ENCODE measurements around the gene LPP. TPM values are rescaled to one million over a fixed set of nuclear protein-coding genes. Genes with fewer than 3 reads are reported as not detected.
"Not testable (repeated sequence)": the region's sequence is repeated elsewhere in the genome, so short reads cannot be mapped to it uniquely, and the experiment has no call there.

LPP gene, protein sequence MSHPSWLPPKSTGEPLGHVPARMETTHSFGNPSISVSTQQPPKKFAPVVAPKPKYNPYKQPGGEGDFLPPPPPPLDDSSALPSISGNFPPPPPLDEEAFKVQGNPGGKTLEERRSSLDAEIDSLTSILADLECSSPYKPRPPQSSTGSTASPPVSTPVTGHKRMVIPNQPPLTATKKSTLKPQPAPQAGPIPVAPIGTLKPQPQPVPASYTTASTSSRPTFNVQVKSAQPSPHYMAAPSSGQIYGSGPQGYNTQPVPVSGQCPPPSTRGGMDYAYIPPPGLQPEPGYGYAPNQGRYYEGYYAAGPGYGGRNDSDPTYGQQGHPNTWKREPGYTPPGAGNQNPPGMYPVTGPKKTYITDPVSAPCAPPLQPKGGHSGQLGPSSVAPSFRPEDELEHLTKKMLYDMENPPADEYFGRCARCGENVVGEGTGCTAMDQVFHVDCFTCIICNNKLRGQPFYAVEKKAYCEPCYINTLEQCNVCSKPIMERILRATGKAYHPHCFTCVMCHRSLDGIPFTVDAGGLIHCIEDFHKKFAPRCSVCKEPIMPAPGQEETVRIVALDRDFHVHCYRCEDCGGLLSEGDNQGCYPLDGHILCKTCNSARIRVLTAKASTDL
- total RNA-seq = 560 TPM

DNA sequence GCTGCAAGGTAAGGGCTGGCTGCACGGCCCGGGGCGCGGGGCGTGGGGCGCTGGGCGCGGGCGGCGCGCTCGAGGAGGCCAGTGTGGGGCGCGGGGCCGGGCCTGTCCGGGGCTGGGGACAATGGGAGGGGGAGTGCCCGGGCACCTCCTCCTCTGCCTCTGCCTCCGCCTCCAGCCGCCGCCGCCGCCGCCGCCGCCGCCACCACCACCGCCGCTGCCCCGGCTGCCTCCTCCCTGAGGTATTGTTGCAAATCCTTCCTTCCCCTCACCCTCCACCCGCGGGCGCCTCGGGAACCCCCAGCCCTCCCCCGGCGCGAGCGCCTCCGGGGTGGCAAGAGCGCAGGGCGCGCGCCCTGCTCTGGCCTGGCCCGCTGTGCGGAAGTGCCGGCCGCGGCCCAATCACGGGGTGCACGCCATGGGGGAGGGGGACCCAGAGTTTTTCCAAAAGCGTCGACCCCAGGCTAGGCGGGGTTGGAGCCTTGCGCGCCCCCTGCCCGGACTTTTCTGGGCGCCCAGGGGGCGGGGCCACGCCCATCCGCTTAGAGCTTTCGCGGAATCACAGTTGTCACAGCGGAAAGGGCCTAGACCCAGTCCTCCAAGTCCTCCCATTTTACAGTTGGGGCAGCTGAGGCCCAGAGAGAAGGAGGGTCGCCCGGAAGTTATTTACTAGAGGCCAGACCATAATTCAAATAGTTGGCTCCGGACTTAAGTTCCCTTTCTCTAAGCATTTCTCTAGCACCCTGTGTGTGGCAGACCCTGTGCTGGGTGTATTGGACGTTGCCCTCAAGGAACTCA is at the start of gene LPP:
Gene LPP (plus strand): TSS at position 144 of the 795 bp plus-strand sequence. CDS start 251,964 bp downstream, outside the sequence.
- peak; percentile 84 for DNase-seq (ENCODE audit: low spot score)

DNA sequence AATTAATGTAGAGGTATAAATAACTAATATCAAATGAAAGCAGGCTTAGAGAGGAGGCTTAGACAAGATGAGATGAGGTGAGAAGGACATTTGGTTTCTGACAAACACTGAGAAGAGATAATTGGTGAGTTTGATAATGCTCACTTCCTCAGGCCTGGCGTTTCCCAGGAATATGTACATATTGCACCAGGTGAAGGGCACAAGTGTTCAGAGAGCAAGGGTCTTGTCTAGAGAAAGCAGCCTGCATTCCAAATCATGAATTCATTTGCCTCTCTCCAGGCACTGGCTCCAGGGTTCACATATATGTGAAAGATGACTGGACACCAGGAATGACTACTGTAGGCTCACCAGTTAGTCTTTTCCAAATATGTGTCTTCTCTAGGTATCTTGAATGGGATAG is 48.0 kb upstream of the LPP start:
- DNase-seq (ENCODE audit: low spot score) = no peak

DNA sequence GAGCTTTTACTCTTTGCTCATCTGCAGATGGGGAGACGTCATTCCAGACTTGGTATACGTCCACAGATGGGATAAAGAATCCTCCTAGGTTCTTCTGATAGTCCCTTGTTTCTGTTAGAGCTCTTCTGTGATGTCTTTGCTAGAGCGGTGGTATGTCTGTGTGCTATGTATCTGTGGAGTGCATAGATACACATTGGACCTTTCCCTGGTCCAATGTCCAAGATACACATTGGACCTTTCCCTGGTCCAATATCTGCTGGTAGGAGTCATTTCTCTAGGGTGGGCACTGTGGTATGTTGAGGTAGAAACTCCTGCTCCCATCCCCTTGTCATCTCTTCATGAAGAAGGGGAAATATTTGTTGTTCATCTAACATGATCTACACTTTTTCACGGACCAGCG is 47.5 kb upstream of the LPP start:
- no peak for DNase-seq (ENCODE audit: low spot score)

DNA sequence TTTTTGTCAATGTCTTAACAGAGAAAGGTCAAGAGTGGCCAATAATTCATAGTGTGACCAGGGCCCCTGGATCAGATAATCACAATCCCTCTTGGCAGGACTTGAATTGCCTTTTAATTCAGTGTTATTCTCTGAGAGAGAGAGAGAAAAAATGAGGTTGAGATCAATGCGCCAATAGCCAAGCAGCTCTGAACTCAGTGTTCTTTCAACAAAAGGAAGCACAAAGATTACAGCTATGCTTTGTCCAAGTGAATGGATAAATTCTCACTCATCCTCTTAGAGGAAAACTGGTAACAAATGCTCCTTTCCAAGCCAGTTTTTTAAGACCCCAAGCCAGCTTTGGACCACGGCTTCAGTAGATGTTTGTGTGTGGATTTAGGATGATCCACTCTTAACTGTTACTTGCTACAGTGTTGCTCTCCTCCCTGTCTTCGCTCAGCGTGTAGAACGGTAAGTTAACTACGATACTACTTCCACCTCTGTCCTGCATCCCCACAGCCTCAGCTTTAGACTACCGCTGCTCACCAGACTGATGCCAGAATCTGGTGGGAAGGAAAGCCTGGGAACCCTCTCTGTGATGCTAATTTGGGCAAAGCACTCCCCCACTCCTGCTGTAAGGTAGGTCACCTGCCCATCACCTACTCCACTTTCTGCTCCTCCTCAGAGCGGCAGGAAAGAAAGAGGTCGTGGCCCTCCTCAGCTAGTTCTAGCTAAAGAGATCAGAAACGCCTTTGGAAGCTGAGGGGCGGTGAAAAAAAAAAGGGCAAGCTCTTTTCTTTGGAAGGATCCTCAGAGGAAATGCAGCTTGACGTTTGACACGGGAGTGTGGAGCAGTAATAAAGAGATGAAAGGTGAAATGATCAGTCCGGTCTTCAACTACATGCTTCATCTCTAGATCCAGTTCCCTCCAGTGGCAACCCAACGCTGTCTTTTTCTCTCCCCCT is 46.8 kb upstream of the LPP start:
- no peak for DNase-seq (ENCODE audit: low spot score)

DNA sequence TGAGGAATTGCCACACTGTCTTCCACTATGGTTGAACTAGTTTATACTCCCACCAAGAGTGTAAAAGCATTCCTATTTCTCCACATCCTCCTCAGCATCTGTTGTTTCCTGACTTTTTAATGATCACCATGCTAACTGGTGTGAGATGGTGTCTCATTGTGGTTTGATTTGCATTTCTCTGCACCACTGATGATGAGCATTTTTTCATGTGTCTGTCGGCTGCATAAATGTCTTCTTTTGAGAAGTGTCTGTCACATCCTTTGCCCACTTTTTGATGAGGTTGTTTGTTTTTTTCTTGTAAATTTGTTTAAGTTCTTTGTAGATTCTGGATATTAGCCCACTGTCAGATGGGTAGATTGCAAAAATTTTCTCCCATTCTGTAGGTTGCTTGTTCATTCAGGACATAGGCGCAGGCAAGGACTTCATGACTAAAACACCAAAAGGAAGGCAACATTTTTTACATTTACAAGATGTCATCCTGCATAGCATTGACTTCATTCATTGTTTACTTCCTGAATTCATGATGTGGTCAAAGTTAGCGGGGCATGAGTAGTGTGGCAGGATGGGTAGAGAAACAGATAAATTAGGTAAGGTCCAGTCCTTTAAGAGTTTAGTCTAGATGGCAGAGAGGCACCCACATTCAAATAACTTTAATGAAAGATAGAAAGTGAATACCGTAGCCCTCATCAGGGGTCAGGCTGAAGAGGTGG is 45.1 kb upstream of the LPP start:
- no peak for DNase-seq (ENCODE audit: low spot score)

DNA sequence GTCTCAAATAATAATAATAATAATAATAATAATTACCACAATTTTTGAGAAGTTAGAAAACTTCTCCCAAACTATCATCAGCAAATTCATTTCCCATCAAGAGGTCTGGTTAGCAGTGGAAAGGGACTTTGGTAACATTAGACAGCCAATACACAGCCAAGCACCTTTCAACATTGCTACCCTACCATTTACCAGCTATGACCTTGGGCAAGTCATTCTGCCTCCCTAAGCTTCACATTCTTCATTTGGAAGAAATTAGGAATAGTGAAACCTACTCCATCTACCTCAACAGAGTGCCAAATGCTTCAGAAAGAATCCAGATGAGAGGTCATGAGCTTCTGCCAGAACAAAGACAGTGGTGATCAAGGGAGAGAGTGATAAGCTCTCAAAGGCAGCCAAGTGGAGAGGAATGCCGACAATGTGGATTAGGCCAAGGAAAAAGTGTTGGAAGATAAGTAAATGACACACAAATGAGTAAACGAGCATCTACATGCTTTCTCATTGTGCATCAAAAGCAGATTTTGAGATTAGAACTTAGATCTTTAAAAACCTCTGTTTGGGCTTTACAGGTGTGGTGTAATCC is 42.9 kb upstream of the LPP start:
- no peak for DNase-seq (ENCODE audit: low spot score)

DNA sequence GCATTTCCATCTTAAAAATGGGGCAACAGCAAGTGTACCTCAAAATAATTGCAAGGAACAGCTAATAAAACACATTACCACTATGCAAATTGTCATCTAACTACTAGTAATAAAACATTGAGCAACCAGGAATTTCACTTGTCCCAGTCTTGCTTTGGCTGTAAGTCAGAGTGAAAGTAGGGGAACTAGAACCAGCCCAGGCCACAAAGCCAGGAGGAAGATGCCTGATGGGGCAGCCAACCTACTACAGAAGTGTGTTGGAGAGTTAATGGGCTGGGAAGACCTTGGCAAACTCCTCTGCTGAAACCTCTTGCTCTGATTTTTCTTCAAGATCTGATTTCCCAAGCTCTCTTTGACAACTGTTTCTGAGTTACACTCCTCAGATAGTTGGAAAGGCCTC is 40.2 kb upstream of the LPP start:
- DNase-seq (ENCODE audit: low spot score) = no peak

DNA sequence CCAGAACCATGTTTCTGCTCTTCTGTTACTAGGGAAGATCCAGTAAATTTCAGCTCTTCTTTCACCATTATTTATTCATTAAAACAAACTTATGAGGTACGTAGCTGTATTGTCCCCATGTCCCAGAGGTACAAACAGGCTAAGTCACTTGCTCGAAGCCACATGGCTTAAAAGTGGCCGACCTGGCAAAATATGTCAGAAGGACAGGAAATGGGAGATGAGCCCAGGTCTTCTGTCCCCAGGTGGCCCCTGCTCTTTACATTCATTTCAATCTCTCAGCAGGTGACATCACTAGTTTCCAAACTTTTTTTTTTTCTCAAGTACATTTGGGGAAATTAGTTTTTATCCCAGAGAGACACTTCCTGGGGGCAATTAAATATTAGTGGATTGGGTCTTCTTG is 34.1 kb upstream of the LPP start:
- no peak for DNase-seq (ENCODE audit: low spot score)

DNA sequence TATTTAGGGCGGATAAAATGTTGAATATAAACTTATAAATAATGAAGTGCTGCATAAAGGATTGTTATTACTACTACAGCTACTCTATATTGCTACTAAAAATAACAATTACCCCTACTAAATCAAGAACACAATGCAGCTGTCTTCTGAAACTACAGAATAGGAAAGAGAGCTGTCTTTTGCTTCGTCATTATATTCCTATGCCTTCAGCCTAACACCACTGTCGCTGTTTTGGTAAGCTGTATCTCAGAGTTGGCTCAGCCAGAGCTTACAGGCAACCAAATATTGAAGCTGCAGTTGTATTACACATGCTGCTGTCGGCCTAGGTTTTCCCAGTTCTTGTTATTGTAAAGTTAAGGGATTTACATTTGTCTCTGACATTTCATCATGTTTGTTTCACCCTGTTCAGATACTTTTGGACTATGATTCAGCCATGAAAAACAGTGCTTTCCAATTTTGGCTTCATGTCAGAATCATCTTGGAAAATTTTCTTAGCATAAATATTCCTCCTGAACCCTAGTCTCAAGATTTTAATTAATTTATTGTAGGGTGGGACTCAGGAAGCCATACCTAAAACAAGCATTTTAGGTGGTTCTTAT is 31.3 kb upstream of the LPP start:
- no peak for DNase-seq (ENCODE audit: low spot score)

DNA sequence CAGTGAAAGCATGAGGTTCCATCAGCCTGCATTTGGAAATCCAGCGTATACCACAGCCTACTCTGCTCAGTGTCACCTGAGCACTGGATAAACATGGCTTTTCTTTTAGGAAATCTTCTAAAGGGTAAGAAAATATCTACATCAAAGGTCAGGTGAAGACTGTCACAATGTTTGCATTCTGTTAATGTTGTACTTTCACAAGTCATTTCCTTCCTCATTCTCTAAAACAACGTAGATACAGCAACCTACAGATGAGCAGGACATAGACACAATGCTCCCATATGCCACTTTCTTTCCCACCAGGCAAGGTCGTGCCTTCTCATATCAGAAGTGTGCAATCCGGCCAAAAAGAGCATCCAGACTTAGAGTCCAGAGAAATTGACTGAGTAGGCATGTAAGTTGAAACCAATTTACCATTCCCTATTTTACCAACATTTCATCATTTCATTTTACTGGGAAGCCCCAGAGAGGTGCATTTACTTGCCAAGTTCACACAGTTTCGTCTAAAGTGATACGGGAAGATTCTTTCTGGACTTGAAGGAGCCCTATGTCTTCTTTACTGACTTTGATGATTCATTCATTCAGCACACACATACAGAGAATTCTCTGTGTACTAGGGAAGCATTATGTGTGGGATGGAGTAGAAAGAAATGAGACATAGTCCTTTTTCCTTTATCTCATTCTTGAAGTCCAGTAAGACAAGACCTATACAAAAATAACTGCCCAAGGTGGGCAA is 30.6 kb upstream of the LPP start:
- DNase-seq (ENCODE audit: low spot score) = no peak

DNA sequence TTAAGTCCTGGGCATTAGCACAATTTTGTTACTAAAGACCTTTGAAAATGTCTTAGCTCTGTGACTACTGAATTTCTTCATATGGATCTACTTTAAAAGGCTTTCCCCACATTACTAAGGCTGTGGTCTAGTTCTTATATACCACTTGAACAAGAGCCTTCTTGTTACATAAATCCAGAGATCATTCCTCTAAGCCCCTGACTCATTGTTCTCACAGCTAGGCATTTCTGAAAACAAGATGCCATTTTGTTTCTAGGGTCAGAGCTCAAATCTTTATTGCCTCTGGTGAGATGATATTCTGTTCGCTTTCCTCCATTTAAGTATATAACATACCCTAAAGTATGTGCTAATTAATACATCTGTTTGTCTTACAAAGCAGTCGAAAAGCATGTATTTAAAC is 29.8 kb upstream of the LPP start:
- no peak for DNase-seq (ENCODE audit: low spot score)

DNA sequence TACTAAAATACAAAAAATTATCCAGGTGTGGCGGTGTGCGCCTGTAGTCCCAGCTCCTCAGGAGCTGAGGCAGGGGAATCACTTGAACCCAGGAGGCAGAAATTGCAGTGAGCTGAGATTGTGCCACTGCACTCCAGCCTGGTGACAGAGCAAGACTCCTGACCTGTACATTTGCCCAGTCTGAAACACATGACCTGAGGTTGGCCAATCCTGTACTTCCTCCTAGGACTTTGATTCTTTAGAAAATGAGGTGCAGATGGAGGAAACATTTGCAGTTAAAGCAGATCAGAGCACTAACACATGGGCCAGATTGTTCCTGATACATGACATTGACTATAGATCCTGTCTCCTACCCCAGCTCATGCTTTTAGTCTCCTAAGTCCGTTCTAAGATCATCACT is 28.9 kb upstream of the LPP start:
- DNase-seq (ENCODE audit: low spot score) = no peak

DNA sequence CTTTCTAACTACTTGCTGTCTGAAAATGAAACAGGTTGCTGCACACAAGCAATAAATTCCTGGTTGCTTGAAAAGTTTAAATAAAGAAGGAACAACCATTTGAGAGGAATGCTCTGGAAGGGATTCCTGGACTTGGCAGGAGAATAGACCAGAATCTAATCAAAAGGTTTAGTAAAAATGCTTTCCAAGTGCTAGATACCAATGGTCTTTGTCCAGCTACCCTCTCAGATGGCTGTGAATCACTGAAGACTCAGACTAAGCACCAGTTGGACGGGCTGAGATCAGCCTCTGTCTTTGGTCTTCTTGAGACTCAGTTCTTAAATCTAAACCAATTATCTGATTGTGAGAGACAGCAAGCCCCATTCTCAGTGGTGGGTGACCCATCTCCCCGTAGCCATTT is 27.7 kb upstream of the LPP start:
- DNase-seq (ENCODE audit: low spot score) = no peak

DNA sequence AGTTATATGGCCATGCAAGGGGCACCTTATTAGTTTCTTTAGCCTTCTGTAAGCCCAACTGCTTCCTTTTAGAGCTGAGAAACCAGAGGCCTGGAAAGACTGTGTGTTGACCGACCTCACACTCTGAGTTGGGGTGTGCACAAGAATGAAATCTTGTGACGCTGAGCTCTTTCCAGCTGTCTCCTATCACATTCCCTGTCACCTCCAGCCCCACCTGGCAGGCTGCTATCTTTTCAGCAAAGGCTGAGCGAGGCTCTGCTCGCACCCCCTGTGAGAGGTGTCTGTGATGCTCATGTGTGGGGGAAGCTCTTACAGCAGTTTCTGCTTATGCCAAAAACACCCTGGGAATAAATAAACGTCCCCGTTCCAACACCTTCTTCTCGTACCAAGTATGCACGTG is 27.0 kb upstream of the LPP start:
- DNase-seq (ENCODE audit: low spot score) = no peak

DNA sequence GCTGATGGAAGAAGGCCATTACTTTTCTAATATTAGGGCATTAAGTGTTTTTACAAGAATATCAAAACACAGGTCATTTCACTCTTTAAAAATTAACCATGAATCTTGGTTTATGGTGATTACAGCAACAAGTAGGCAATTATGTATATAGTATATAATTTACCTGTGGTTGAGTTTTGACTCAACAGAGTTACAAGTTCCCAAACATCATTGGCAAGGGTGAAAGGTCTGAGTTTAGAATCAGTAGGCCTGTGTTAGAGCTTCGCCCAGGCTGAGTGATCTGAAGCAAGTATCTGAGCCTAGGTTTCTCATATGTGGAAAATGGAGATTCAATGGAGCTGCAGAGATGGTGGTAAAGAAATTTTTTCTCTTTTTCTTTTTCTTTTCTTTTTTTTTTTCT is 25.1 kb upstream of the LPP start:
- no peak for DNase-seq (ENCODE audit: low spot score)

DNA sequence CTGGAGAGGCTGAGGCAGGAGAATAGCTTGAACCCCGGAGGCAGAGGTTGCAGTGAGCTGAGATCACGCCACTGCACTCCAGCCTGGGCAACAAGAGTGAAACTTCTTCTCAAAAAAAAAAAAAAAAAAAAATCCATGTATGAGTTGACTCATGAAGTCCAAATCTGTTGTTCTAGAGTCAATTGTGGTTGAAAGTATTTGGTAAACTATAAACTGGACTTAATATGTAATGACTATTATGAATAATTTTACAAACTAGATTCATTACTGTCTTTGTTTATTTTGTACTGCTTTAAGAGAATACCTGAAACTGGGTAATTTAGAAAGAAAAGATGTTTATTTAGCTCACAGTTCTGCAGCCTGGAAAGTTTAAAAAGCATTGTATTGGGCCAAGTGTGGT is 22.9 kb upstream of the LPP start:
- DNase-seq (ENCODE audit: low spot score) = not testable (repeated sequence)

DNA sequence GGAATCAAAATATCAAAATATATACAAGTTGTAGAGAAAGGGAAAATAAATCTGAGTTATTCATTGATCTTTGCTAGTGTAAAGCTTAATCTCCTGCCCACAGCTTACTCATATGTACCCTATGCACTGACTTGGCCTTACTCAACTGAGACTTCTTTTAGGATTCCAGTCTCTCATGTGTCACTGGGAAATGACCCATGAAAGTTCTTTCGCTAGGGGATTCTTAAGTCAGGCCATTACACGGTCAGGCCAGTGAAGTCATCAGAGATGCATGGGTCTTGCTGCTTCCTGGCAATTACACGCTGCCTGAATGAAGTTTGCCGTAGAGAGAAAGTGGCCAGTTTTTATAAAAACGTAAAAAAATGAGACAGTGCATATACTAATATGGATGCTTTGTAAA is 20.7 kb upstream of the LPP start:
- DNase-seq (ENCODE audit: low spot score) = no peak

DNA sequence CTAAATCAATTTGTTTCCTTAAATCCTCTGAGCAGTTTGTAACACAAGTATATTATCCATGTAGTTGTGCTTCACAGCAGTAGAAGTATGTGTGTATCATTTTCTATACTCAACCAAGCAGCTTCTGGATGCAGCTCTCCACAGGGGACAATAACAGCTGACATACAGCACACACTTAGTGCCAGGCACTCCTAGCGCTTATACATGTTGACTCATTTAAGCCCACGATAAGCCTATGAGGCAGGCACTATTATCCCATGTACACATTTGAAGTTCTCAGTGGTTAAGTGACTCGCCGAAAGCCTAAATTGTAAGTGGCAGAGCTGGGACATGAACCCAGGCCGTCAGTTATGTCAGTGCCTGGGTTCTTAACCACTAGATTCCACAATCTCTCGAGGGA is 20.3 kb upstream of the LPP start:
- no peak for DNase-seq (ENCODE audit: low spot score)

DNA sequence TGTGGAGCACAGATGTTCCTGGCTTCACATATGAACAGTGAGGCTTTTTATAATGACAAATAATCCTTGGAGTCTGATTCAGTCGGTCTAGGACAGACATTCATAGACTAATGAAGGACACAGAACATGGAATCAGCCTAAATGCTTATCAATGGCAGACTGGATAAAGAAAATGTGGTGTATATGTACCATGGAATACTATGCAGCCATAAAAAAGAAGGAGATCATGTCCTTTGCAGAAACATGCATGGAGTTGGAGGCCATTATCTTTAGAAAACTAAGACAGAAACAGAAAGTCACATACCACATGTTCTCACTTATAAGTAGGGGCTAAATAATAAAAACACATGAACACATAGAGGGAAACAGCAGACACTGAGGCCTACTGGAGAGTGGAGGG is 19.9 kb upstream of the LPP start:
- DNase-seq (ENCODE audit: low spot score) = no peak

DNA sequence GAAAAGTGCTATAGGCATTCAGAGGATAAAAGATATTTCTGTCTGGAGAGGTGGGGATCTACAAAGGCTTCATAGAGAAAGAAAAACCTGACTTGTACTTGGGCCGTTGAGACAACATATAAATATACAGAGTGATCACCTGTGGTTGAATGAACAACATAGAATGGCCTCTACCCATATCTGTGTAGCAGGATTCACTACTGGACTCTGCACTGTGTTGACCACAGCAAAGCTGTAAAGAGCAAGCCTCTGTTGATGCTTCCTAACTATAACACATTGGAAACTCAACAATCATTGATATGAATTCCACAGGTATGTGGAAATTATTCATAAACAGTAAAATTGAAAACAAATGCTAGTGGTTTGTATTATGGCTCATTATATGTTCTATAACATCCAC is 19.1 kb upstream of the LPP start:
- DNase-seq (ENCODE audit: low spot score) = no peak

Measured in ureter (tissue), 1 donor.